T-cell (primary cell): Measurements from ENCODE around the gene OPN3. TPM values are rescaled to one million over a fixed set of nuclear protein-coding genes. Genes with fewer than 3 reads are reported as not detected.

Source experiments
- ATAC-seq, 4 experiments: fragments of 200-7000 bp in 3 of 4; fragments of 150-1000 bp in 1 of 4; cut with Tn5 transposase; replicated peaks in 1 of 4; 1 replicate in 3 of 4; 2 replicates in 1 of 4; pipeline ENCODE4 v1.10.0; 2021; ENCODE audit warnings: moderate library complexity in 3 of 4, mild to moderate bottlenecking in 2 of 4, moderate number of reproducible peaks in 1 of 4
- CTCF ChIA-PET, 2 donors: fragments of 300-600 bp; sonication (Branson Sonifier 250); formaldehyde crosslinking; loops; one replicate each; lab custom pipeline; 2022; ENCODE audit warnings: antibody characterized with exemption in 2 of 2; lab: Charles Lee
- POLR2A ChIA-PET, 2 donors: fragments of 300-600 bp; sonication (Branson Sonifier 250); formaldehyde crosslinking; loops; one replicate each; lab custom pipeline; 2022; ENCODE audit warnings: antibody characterized with exemption in 2 of 2; lab: Charles Lee
- DNase-seq, 35 experiments: peaks; one replicate each; pipeline versions ENCODE4 v3.0.0 to v3.0.0-alpha.2; 2013 to 2023
- H3K27ac ChIP-seq: one replicate; pipeline ENCODE4 v1.5.1; 2013; ENCODE audit warnings: low read length
- H3K27me3 ChIP-seq, 2 experiments: replicated peaks in 1 of 2; 1 replicate in 1 of 2; 2 replicates in 1 of 2; pipeline versions ENCODE4 v1.6.1 to v1.7.0; 2013; ENCODE audit warnings: low read length in 1 of 2, mixed read lengths in 1 of 2; ENCODE audit not compliant: control insufficient read depth in 2 of 2, insufficient read depth in 2 of 2; ENCODE audit errors: extremely low read depth in 1 of 2
- H3K36me3 ChIP-seq, 2 donors: 1 replicate in 1 of 2; 2 replicates in 1 of 2; pipeline versions ENCODE4 v1.6.1 to v1.7.0; 2013; ENCODE audit warnings: low read length in 1 of 2; ENCODE audit not compliant: control insufficient read depth in 2 of 2, insufficient read depth in 1 of 2; ENCODE audit errors: extremely low read depth in 1 of 2
- H3K4me1 ChIP-seq, 2 experiments: 1 replicate in 1 of 2; 2 replicates in 1 of 2; pipeline versions ENCODE4 v1.6.1 to v1.7.0; 2013; ENCODE audit warnings: low read length in 2 of 2, mixed read lengths in 1 of 2; ENCODE audit not compliant: insufficient read depth in 2 of 2, control insufficient read depth in 1 of 2; ENCODE audit errors: extremely low read depth in 1 of 2
- H3K4me3 ChIP-seq, 2 donors: 1 replicate in 1 of 2; 2 replicates in 1 of 2; pipeline versions ENCODE4 v1.5.1 to v1.7.0; 2013; ENCODE audit warnings: mild to moderate bottlenecking in 2 of 2, low read length in 1 of 2, moderate library complexity in 1 of 2; ENCODE audit not compliant: control insufficient read depth in 1 of 2; ENCODE audit errors: extremely low read depth in 1 of 2
- H3K9me3 ChIP-seq: 2 replicates; pipeline ENCODE4 v1.7.0; 2013
- H3K27ac Mint-ChIP-seq, 2 donors: one replicate each; pipeline ENCODE4 v1.8.0; 2020 to 2021; ENCODE audit warnings: mild to moderate bottlenecking in 2 of 2, mixed read lengths in 2 of 2
- H3K27me3 Mint-ChIP-seq, 2 donors: one replicate each; pipeline ENCODE4 v1.8.0; 2021 to 2022; ENCODE audit warnings: mixed read lengths in 2 of 2
- H3K36me3 Mint-ChIP-seq: one replicate; pipeline ENCODE4 v1.8.0; 2021; ENCODE audit warnings: mixed read lengths
- H3K4me1 Mint-ChIP-seq, 3 donors: one replicate each; pipeline ENCODE4 v1.8.0; 2020 to 2022; ENCODE audit warnings: mixed read lengths in 3 of 3, mild to moderate bottlenecking in 1 of 3
- H3K4me3 Mint-ChIP-seq, 3 donors: one replicate each; pipeline ENCODE4 v1.8.0; 2020 to 2022; ENCODE audit warnings: mild to moderate bottlenecking in 3 of 3, mixed read lengths in 3 of 3, moderate library complexity in 3 of 3
- H3K9me3 Mint-ChIP-seq, 3 donors: one replicate each; pipeline ENCODE4 v1.8.0; 2020 to 2022; ENCODE audit warnings: mixed read lengths in 3 of 3
- WGBS: methylation state at CpG from one replicate; pipeline ENCODE4 v1.1.5; 2013; ENCODE audit warnings: missing lambda C conversion rate; ENCODE audit not compliant: insufficient coverage; 5-methylcytosine and 5-hydroxymethylcytosine counted together
- total RNA-seq, 35 experiments: library from RNA in 6 of 35; stranded (reverse) in 6 of 35; fragments of 120-200 nt in 1 of 35; gene quantifications; one replicate each; pipeline versions ENCODE4 v1.2.1 to v1.2.4 and lab custom pipeline; 2013 to 2026

OPN3 gene
- total RNA-seq, 5 donors from 2014 or later (not counting 1 experiment from before 2014, with no cell fraction given) = 4.1 to 8.8 (median 7.3) TPM

- H3K4me3 ChIP-seq = peak overlapping the region; percentile 76 to 91
- no peak overlapping the region for H3K27ac ChIP-seq
- ATAC-seq = no peak
- 17% methylated on average over 2 of the region's 11 CpGs for WGBS
- peak overlapping the region; percentile 77 to 88 (median 83) for H3K4me3 Mint-ChIP-seq
- H3K36me3 ChIP-seq = no peaks in the 10 kb centered on the region
- H3K27me3 Mint-ChIP-seq = no peaks in the 10 kb centered on the region
- peaks cover 12 to 19% of the 10 kb centered on the region in 2 experiments for H3K4me1 ChIP-seq
- H3K9me3 ChIP-seq = no peaks in the 10 kb centered on the region
- H3K4me1 Mint-ChIP-seq = peaks cover 37 to 46% (median 42%) of the 10 kb centered on the region in 3 donors
- ChIA-PET CTCF (no interaction called here), POLR2A (interaction anchor here in 1 of 2 donors (0.6 kb wide), 1 partner anchor 111 kb away, joined by 8 read pairs; no protein-coding TSS in a partner anchor)
- H3K27ac Mint-ChIP-seq = peak overlapping the region; percentile 8 to 62
- H3K9me3 Mint-ChIP-seq = peaks cover 4 to 12% (median 7%) of the 10 kb centered on the region in 3 donors
- H3K27me3 ChIP-seq = no peaks in the 10 kb centered on the region
- peaks cover 19% of the 10 kb centered on the region for H3K36me3 Mint-ChIP-seq
- DNase-seq = no peak
Measured at GRCh38 chr1:241638909-241639622, 1.1 kb downstream of the OPN3 start.

- no peak overlapping the region for H3K27ac Mint-ChIP-seq
- H3K4me1 ChIP-seq = peaks cover 12 to 19% of the 10 kb centered on the region in 2 experiments
- peaks cover 37 to 46% (median 42%) of the 10 kb centered on the region in 3 donors for H3K4me1 Mint-ChIP-seq
- H3K9me3 Mint-ChIP-seq = peaks cover 4 to 10% (median 7%) of the 10 kb centered on the region in 3 donors
- H3K36me3 ChIP-seq = no peaks in the 10 kb centered on the region
- H3K4me3 ChIP-seq = no peak overlapping the region
- ATAC-seq (no peak), DNase-seq (no peak)
- ChIA-PET CTCF (interaction anchor here in 1 of 2 donors (1.2 kb wide), 1 partner anchor 11 kb away, joined by 4 read pairs; no protein-coding TSS in a partner anchor), POLR2A (interaction anchor here in 1 of 2 donors (0.5 to 0.6 kb wide), 2 partner anchors 110 to 205 kb away, joined by 4 to 8 read pairs; no protein-coding TSS in a partner anchor)
- peak overlapping the region; percentile 47 to 88 (median 83) for H3K4me3 Mint-ChIP-seq
- no peaks in the 10 kb centered on the region for H3K9me3 ChIP-seq
- no peaks in the 10 kb centered on the region for H3K27me3 ChIP-seq
- peaks cover 20% of the 10 kb centered on the region for H3K36me3 Mint-ChIP-seq
- H3K27ac ChIP-seq = no peak overlapping the region
- WGBS = 100% methylated on average over 1 of the region's 5 CpGs
- H3K27me3 Mint-ChIP-seq = no peaks in the 10 kb centered on the region
Measured at GRCh38 chr1:241638099-241638682, 2.0 kb downstream of the OPN3 start.

DNA sequence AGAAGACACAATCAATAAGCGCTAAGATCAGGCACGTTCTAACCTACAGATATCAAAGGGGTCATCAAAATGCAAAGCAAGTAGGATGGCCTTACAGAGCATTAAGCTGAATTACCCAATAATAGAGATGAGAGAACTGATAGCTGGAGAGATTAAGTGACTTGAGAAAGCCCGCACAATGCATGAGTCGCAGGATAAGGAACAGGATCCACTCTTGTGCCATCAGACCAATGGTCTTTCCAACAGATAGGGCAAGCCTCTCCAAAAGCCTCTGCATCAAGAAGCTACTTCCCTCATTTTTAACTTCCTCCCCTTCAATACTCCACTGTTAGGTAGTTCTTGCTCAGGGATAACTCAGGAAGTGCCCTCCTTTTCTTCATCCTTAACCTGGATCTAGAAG is 2.6 kb downstream of the OPN3 start:
- Histone ChIP-seq H3K4me3 (no peak overlapping the region), H3K27me3 (no peaks in the 10 kb centered on the region), H3K4me1 (peaks cover 12 to 19% of the 10 kb centered on the region in 2 experiments), H3K36me3 (no peaks in the 10 kb centered on the region), H3K9me3 (no peaks in the 10 kb centered on the region), H3K27ac (no peak overlapping the region)
- DNase-seq = no peak
- H3K4me3 Mint-ChIP-seq = peak overlapping the region; percentile 47 to 88 (median 83)
- H3K4me1 Mint-ChIP-seq = peaks cover 37 to 46% (median 42%) of the 10 kb centered on the region in 3 donors
- 100% methylated on average over 1 of the region's 4 CpGs for WGBS
- no peak for ATAC-seq
- ChIA-PET CTCF (interaction anchor here in 1 of 2 donors (1.2 kb wide), 1 partner anchor 10 kb away, joined by 4 read pairs; no protein-coding TSS in a partner anchor), POLR2A (interaction anchor here in 1 of 2 donors (0.5 kb wide), 1 partner anchor 205 kb away, joined by 4 read pairs; no protein-coding TSS in a partner anchor)
- peaks cover 3 to 8% (median 6%) of the 10 kb centered on the region in 3 donors for H3K9me3 Mint-ChIP-seq
- no peak overlapping the region for H3K27ac Mint-ChIP-seq
- no peaks in the 10 kb centered on the region for H3K27me3 Mint-ChIP-seq
- H3K36me3 Mint-ChIP-seq = peaks cover 20% of the 10 kb centered on the region

- peaks cover 12 to 19% of the 10 kb centered on the region in 2 experiments for H3K4me1 ChIP-seq
- H3K27me3 ChIP-seq = no peaks in the 10 kb centered on the region
- H3K9me3 Mint-ChIP-seq = peaks cover 0 to 3% (median 1%) of the 10 kb centered on the region in 3 donors
- H3K4me1 Mint-ChIP-seq = peaks cover 40 to 51% (median 46%) of the 10 kb centered on the region in 3 donors
- CTCF ChIA-PET = no interaction called here
- ATAC-seq (no peak), DNase-seq (no peak)
- H3K27me3 Mint-ChIP-seq = no peaks in the 10 kb centered on the region
- H3K9me3 ChIP-seq = no peaks in the 10 kb centered on the region
- no peak overlapping the region for H3K4me3 ChIP-seq
- no peak overlapping the region for H3K27ac Mint-ChIP-seq
- peak overlapping the region in 2 of 3 donors; percentile 47 to 88 for H3K4me3 Mint-ChIP-seq
- POLR2A ChIA-PET = no interaction called here
- no peaks in the 10 kb centered on the region for H3K36me3 ChIP-seq
- peaks cover 23% of the 10 kb centered on the region for H3K36me3 Mint-ChIP-seq
- no peak overlapping the region for H3K27ac ChIP-seq
Measured at GRCh38 chr1:241637046-241637590, 3.1 kb downstream of the OPN3 start.

DNA sequence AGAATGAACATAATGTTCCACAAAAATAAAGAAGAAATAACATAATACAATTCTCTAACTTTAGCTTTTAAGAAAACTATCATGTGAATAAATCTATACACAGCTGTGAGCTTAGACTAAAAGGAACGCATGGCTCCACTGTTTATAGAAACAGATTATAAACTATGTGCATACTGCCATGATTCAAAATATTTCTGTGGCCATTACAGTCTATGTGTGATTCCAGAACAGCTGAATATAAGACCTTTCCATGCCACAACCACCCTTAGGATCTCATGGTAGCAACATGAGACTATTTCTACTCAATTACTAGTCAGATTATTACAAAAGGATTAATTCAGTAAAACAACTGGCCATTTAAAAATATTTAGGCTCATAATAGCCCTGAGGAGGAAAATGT is 3.9 kb downstream of the OPN3 start:
- no peak for DNase-seq
- no peak for ATAC-seq
- H3K9me3 ChIP-seq = no peaks in the 10 kb centered on the region
- CTCF ChIA-PET = interaction anchor here in 1 of 2 donors (0.6 kb wide), 1 partner anchor 305 kb away, joined by 4 read pairs; no protein-coding TSS in a partner anchor
- H3K27me3 ChIP-seq = no peaks in the 10 kb centered on the region
- H3K27me3 Mint-ChIP-seq = no peaks in the 10 kb centered on the region
- peaks cover 45 to 60% (median 51%) of the 10 kb centered on the region in 3 donors for H3K4me1 Mint-ChIP-seq
- no peak overlapping the region for H3K27ac Mint-ChIP-seq
- POLR2A ChIA-PET = no interaction called here
- 100% methylated on average over 1 of the region's 1 CpG for WGBS
- H3K36me3 Mint-ChIP-seq = peaks cover 29% of the 10 kb centered on the region
- H3K27ac ChIP-seq = no peak overlapping the region
- no peak overlapping the region for H3K4me3 ChIP-seq
- H3K4me3 Mint-ChIP-seq = no peak overlapping the region
- H3K4me1 ChIP-seq = peaks cover 12 to 21% of the 10 kb centered on the region in 2 experiments
- H3K9me3 Mint-ChIP-seq = no peaks in the 10 kb centered on the region
- H3K36me3 ChIP-seq = no peaks in the 10 kb centered on the region

GRCh38 chr1:241635556-241636152 is 4.5 kb downstream of the OPN3 start:
- no peak for DNase-seq
- Mint-ChIP-seq H3K4me1 (peaks cover 41 to 58% (median 49%) of the 10 kb centered on the region in 3 donors), H3K27ac (no peak overlapping the region), H3K9me3 (no peaks in the 10 kb centered on the region), H3K4me3 (no peak overlapping the region), H3K27me3 (no peaks in the 10 kb centered on the region), H3K36me3 (peaks cover 29% of the 10 kb centered on the region)
- Histone ChIP-seq H3K27me3 (no peaks in the 10 kb centered on the region), H3K9me3 (no peaks in the 10 kb centered on the region), H3K4me3 (no peak overlapping the region), H3K27ac (no peak overlapping the region), H3K4me1 (peaks cover 9 to 21% of the 10 kb centered on the region in 2 experiments), H3K36me3 (no peaks in the 10 kb centered on the region)
- CTCF ChIA-PET = interaction anchor here in 1 of 2 donors (0.6 kb wide), 1 partner anchor 305 kb away, joined by 4 read pairs; no protein-coding TSS in a partner anchor
- POLR2A ChIA-PET = no interaction called here
- WGBS = no CpG with 5 or more reads among the region's 4 CpGs
- ATAC-seq = no peak
